GM21576 (cell line): ENCODE measurements around the gene ACE2.
"Not testable (repeated sequence)": the region's sequence is repeated elsewhere in the genome, so short reads cannot be mapped to it uniquely, and the experiment has no call there.

Source experiments
- ATAC-seq: cut with Tn5 transposase; IDR thresholded peaks from one replicate; pipeline ENCODE4 v1.9.1; 2021; ENCODE audit warnings: mild to moderate bottlenecking, moderate library complexity; ENCODE audit not compliant: unreplicated experiment

Gene ACE2

DNA sequence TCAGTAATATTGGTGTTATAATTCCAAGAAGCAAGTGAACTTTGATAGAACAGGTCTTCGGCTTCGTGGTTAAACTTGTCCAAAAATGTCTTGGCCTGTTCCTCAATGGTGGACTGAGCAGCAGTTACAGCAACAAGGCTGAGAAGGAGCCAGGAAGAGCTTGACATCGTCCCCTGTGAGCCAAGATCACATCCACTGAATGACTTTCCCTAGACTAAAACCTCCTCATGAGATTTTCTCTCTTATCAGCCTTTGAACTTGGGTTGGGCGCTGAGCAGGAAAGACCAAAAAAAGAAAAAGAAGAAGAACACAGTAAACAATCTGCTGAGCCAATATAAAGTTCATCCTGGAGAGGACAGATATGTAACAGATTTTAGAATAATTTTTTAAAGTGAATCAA is at the start of gene ACE2:
Gene ACE2, minus strand, starts transcription at position 216 of the 400 bp plus-strand sequence. Its CDS starts 49 bp downstream, at position 167.
- no peak for ATAC-seq

DNA sequence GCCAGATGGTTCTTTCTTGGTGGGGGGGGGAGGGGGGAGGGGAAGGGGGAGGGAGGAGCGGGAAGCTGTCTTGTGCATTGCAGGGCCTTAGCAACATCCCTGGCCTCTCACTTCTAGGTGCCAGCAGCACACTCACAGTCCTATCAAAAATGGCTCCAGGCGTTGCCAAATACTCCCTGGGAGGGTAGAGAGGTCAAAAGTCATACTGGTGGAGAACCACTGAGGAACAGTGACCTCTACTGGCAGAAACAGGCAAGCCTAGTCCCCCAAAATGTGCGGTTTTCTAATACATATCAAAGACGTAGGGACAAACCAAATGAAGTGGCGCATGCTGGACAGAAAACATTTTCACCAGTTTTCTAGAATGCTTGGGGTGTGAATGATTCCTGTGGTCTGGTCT is 46.8 kb upstream of the ACE2 start:
- ATAC-seq: not testable (repeated sequence)

DNA sequence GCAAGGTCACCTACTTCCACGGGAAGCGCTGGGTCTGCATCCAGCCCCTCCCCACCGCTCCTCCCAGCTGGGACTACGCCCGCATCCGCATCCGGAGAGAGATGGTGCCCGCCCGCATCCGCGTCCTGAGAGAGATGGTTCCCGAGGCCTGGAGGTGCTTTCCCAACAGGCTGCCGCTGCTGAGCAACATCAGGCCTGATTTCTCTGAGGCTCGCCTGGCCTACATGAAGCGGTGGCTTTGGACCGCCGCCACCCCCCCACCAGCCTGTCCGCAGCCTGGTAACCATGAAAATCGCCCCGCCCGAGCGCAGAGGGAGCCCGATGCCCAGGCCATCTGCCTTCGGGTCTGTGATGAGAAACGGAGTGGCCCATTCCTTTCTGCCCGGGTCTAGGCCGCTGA is 45.8 kb upstream of the ACE2 start:
- no peak for ATAC-seq

DNA sequence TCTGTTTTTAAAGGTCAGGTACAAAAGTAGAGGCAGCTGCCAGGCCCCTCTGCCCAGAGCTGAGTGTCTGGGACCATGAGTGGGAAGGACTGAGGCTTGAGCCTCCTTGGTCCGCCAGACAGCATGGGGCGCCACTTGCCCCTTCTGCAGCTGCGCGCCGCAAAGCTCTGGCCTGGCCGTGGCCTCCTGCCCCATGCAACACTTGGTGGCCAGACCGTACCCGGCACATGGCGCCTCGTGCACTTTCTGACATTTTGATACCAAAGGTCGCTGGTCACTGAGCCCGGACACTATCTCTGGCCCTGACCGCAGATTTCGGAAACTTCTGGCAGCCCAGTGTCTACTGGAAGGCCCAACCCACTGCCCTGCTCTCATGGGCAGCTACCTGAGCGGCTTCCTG is 45.3 kb upstream of the ACE2 start:
- ATAC-seq: no peak

DNA sequence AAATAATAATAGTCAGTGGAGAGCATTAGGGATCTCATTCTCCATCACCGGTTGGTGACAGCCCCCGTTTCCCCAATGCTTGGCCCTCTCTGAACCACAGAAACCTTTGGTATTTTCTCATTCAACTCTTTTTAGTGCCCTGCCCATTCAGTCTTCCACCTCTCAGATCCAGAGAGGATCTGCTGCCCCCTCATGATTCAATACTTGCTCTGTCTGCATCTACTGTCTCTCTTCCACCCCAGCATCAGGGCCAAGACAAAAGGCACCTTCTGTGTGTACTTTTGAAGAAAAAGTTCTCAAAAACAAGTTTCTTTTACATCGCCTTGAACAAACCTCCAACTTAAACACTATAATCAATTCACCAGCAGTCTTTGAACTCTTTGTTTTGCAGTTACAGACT is 44.5 kb upstream of the ACE2 start:
- no peak for ATAC-seq

DNA sequence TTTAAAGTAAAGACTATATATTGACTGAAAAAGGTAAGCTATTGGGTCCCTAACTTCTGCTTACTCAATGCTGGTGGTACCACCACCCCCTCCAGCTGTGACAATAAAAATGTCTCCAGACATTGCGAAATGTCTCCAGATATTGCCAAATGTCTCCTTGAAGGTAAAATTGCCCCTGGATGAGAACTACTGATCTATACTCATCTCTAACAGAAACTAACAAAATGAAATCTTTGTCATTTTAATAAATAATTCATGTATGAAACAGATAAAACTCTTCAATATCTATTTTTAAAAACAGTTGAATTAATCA is 43.8 kb upstream of the ACE2 start:
- ATAC-seq: no peak

DNA sequence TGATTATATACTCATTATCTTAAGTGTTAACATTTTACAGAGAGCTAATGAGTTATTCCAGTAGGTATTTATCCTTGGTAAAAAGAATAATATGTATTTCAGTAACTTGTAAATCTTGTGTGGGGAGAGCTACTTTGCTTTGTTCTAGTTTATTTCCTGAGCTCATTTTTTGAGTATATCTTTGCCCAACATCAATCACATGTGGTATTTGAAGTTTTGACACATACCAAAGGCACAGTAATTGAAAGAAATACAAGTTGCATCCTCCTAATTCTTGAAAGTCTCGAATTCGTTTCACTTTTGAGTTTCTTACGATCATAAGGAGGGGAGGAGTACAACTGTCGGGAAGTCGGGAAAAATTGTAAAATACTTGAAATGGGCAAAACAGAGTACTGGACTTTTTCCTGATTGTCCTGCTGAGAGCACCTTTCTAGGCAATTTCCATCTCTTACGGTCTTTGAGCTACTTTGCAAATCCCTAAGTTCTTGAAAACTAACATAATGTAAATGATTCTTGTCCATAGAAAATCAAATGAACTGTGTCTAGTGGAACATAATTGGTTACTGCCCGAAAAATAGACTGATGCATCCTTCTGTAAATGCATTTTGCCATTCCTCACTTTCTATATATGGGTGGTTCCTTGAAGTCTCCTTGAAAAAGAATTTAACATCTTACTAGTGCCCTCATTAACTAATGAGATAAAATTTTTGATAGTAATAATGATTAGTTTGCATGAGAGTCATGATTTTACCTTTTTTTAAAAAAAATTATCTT is 43.2 kb upstream of the ACE2 start:
- no peak for ATAC-seq

DNA sequence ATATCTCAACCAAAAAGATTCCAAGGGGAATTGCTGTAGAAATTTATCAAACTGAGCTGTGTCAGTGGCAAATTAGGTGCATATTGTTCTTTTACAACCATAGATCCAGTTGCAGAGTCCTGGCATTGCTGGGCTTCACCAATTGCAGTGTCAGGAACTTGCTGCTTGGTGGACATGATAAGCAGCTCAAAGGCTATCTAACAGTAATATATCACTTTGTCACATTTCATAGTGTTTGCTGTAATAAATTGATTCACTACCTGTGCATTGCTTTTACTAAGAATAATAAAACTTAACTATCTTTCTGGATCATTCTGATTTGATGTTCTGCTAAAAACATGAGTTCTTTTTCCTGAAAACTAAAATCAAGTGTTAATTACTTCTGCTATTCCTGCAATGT is 30.9 kb upstream of the ACE2 start:
- no peak for ATAC-seq

DNA sequence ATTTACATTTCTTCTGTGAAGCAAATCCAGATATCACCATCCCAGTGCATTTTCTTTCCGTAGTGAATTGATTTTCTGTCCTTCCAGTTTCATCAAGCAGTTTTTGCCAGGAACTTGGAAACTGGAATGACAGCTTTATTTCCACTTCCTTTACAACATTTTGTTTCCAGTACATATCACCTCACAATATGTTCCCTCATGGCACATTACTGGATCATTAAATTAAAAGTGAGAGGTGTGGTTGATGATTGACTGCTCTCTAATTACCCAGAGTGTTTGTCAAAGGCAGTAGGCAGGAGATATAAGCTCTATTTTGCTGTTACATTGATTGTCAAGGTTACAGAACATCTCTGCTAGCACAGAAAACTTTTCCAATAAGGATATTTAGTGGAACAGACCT is 22.3 kb upstream of the ACE2 start:
- ATAC-seq: no peak

DNA sequence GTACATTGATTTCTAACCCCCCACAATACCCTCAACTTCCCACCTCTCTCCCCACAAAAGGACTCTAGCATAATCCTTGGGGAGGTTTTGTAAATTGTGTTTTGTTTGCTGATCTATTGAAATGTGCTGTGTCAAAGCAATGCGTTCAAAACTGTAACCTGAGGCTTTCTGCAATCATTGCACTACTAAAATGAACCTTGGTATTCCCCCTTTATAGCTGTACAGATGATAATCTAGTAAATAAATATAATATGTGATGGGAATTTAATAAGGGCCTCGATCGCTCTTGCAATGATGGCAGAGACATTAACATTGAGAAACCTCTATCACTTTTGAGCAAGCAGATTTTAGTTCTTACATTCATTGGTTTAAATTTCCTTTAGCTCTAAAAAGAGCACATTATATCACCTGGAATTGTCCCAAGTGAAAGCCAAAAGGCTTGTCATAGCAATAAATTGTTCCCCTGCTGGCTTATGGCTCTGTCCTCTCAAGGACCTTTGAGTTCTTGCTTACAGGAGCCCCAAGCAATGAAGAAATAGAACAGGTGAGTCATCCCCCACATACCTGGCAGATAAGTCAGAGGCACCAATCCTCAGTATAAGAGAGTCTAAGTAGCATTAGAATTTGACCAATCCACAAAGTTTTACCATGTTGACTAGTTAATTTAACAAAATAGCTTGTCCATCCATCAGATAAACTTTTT is 18.4 kb upstream of the ACE2 start:
- no peak for ATAC-seq

DNA sequence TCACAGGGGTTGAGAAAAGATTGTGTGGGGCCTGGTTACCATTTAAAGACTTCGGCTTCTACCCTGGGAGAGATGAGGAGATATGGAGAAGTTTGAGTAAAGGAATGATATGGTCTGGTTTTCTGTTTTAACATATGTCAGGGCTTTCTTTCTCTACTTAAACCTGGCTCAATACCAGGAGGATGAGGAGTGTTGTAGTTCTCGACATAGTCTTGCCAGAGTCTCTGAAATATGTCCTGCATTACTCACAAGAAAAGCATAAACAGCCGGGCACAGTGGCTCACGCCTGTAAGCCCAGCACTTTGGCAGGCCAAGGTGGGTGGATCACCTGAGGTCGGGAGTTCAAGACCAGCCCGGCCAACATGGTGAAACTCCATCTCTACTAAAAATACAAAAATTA is 16.4 kb upstream of the ACE2 start:
- ATAC-seq: no peak

DNA sequence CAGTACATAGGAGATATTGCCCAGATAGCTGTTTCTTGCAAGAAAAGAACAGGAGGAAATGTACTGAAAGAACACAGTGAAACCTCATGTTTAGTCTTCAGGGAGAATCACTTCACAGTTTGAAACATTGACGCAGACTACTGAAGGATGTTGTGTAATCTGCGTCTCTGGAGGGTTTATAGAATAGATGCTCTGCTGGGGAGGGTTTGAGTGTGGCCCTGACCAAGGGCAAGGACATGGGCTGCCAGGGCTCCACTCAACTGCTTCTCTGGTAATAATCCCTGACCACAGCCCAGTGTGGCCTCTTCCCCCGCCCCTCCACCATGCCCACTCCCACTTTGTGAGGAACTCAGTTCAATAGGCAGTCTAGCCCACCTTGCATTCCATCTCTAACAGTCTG is 15.8 kb upstream of the ACE2 start:
- ATAC-seq: no peak

DNA sequence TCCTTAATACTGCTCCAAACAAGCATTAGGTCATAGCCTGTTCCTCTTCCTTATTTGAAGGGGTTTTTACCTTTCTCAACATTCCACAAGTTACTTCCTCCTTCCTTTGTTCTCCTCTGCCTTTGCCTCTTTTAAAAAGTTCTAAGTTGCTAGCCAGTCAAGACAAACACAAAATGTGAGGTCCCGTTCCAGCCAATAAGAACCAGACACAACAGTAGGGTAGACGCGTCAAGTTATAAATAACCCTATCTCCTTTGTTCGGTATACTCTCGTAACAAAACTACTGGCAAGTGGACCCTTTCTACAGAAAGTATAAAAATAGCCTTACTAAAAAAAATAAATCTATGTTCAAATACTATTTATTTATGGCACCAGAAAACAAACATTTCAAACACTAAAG is 6.3 kb upstream of the ACE2 start:
- no peak for ATAC-seq

DNA sequence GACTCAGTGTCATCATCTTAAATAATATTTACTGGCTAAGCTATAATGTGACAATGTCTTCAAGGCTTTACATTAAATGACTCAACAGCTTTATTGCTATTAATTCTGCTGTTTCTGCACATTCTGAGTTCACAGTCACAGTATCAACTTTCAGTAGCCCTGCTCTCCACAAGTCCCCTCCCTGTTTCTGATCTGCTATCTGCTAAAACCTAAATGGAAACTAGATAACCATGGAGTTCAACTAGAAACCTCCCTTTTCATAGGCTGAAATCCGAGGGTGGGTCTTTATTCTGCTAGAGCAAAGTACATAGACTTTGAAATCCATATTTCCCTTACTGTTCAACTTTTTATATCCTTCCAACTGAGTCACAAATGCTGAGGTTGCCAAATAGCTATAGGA is 5.4 kb upstream of the ACE2 start:
- no peak for ATAC-seq

DNA sequence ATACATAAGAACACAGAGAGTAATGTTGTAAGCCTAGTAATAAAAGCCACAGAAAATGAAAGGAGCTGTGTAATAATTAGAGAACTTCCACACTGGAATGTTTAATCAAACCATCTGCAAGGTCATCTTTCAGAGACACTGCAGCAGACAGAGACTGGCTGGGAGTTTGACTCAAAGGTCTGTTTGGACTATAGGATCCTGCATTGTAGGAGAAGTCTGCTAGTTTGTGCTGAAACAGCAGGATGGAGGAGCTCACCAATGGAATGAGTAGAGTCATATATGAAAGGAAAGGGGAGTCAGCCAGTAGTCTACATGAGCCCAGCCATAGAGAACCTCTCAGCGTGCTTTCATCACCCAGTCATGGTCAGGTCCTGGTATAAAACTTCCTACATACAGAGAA is 4.5 kb upstream of the ACE2 start:
- ATAC-seq: no peak

DNA sequence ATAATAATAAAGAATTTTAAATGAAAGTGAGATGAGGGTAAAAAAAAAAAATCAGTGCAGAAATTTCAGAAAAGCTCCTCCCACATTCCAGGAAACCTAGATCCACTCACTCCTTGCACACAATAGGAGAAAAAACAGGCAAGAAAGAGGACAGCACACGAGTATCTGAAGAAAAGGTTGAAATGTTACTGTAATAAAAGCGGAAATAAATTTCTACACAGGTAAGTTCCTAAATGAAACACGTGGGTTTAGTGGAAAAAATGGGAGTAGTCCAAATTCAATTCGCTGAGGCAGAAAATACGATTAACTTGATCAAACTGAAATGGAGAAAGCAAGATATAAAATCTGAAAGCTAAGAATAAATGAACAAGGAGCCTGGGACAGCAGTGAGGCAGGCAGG is 2.0 kb upstream of the ACE2 start:
- ATAC-seq: no peak

DNA sequence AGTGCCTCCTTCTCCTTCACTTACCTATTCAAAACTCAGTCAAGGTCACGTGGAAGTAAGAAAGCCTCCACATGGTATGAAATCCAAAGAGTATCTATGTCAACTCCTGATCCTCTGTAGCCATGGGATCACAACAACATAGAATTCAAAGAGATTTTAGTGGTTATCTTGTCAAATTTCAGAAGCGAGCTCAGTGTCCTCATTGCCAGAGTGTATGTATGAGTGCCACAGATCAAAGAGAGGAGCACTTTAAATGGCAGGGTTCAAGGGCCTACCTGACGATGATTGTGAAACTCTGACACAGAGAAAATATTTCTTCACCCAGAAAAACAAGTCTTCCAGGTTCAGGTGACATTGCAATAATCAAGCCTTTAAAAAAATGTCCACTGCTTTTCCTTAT is 1.2 kb upstream of the ACE2 start:
- ATAC-seq: no peak

DNA sequence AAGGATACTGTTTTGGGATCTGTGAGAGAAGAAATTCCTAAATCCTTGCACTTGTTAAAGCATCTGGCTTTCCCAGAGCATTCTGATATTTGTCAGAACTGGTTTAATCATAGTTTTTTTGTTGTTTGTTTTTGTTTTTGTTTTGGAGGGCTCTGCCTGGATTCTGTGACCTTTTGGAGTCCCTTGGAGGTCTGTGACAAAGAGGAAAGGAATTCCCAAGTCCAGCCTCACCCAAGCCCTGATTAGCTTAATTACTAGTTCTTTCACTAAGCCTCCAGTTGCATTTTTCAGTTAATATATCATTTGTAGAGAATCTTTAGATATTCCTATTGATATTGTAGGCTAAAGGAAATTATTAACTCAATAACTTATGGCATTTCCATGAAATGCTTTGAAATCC is 711 bp downstream of the ACE2 start:
- no peak for ATAC-seq

DNA sequence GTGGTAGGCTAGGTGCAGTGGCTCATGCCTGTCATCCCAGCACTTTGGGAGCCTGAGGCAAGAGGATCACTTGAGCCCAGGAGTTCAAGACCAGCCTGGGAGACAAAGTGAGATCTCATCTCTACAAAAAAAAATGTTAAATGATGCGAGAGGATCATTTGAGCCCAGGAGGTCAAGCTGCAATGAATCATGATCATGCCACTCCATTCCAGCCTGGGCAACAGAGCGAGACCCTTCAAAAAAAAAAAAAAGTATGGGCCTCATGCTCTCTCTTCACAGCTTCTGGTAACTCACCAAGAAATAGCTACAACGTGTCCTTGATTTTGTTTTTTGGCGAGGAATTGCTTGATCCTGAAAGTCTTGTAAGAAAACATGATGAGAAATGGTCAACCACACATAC is 1.3 kb downstream of the ACE2 start:
- no peak for ATAC-seq

DNA sequence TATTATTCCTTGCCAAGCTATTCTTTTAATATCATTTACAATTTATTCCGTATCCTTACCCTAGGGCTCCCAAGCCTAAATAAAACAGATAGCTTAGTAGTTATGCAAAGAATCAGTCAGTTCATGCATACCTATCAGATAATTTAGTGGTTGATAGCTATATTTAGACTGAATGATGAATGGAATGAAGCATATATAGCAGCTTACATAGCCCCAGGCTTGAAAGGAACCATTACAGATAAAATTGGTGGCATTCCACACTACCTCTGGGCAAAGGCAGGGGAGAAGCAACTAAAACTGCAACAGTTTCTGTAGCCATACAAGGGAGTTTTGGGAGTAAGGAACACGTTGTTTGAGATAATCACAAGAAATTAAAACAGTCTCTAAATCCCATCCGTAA is 2.7 kb downstream of the ACE2 start:
- ATAC-seq: no peak

DNA sequence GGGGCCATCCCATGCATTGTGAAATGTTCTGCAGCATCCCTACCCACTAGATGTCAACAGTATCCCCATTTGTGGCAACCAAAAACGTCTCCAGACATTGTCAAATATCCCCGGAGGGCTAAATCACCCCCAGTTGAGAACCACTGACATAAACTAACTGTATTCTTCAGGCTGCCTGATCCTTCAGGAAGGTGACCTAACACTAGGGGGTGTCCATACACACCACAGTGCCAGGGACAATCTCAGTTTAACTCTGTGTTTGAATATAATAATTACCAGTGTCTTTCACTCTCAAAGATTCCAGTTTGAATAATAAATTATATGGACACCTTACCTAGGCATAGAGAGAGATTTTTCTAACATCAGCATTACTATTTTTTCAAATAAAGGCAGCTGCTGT is 6.4 kb downstream of the ACE2 start:
- ATAC-seq: no peak

DNA sequence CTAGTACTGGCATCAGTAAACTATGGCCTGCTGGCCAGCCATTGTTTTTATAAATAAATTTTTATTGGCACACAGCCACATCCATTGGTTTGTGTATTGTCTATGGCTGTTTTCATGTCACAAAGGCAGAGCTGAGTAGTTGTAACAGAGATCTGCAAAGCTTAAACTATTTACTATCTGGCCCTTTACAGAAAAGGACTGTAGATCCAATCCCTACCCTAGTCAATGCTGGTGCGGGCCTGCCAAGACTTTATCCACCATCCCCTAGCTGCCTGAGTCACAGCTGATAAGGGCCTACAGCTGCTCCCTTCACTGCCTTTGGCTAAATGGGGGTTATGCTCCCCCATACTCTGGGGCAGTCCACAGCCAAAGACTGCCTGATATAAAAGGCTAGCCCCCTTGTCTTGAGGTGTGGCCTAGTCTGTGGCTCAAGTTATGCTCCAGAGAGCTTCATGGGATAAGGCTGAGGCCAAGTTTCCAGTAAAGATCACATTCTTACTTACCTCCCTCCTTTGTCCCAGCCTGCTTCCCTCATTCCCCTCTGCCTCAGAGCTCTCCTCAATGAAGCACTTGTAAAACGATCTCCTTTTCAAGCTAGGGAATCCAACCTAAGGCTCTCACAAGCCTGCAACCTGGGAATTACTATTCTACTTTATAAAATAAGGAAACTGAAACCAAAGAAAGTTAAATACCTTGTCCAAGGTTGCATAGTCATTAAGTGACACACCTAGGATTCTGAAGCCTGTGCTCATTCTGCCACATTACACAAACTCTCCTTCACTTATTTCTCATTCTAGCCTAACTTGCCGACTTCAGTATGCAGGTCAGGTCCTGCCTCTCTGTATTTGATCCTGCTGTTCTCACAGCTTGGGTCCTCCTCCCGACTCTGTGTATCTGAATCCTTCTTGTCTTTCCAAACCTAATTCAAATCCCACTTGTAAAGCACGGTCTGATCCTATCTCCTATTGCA is 20.7 kb downstream of the ACE2 start:
- ATAC-seq: no peak
